Measurements from ENCODE around the gene CCL4L2.
"Not testable (repeated sequence)": the region's sequence is repeated elsewhere in the genome, so short reads cannot be mapped to it uniquely, and the experiment has no call there.

Gene CCL4L2

GRCh38 chr17:36193216-36193775, 17.6 kb upstream of the CCL4L2 start:
- H3K36me3 ChIP-seq, result no peaks in the 10 kb centered on the region
- H3K4me3 ChIP-seq (ENCODE audit: low read depth in 1 of 2, low read length in 1 of 2), result peak overlapping the region in 1 of 2 experiments; percentile 51
- no peaks in the 10 kb centered on the region for H3K27me3 ChIP-seq
- no peaks in the 10 kb centered on the region for H3K9me3 ChIP-seq
- no peak for TF ChIP-seq CTCF (IDR thresholded peaks at IDR 0.05)
- peak overlapping the region; percentile 93 for H3K27ac ChIP-seq
- peaks cover 79 to 89% of the 10 kb centered on the region in 2 experiments for H3K4me1 ChIP-seq (ENCODE audit: control insufficient read depth in 1 of 2, insufficient read depth in 1 of 2, low read depth in 1 of 2, low read length in 1 of 2)

- H3K36me3 ChIP-seq; H3K4me3 ChIP-seq (ENCODE audit: low read depth in 1 of 2, low read length in 1 of 2); H3K9me3 ChIP-seq; H3K27me3 ChIP-seq: not testable (repeated sequence)
- peak overlapping the region; percentile 93 for H3K27ac ChIP-seq
- H3K4me1 ChIP-seq (ENCODE audit: control insufficient read depth in 1 of 2, insufficient read depth in 1 of 2, low read depth in 1 of 2, low read length in 1 of 2), result peaks cover 77 to 91% of the 10 kb centered on the region in 2 experiments
These were observed 16.6 kb upstream of the CCL4L2 start for GRCh38 chr17:36194147-36194831.

GRCh38 chr17:36194832-36195433, 15.9 kb upstream of the CCL4L2 start:
- peak overlapping the region; percentile 79 for H3K27ac ChIP-seq
- not testable (repeated sequence) for H3K9me3 ChIP-seq, H3K36me3 ChIP-seq, H3K27me3 ChIP-seq
- H3K4me1 ChIP-seq (ENCODE audit: control insufficient read depth in 1 of 2, insufficient read depth in 1 of 2, low read depth in 1 of 2, low read length in 1 of 2), result peaks cover 71 to 91% of the 10 kb centered on the region in 2 experiments
- peak overlapping the region in 1 of 2 experiments; percentile 5 for H3K4me3 ChIP-seq (ENCODE audit: low read depth in 1 of 2, low read length in 1 of 2)

GRCh38 chr17:36195434-36196130, 15.3 kb upstream of the CCL4L2 start:
- TF ChIP-seq CTCF (IDR thresholded peaks at IDR 0.05), result no peak
- H3K27ac ChIP-seq, result peak overlapping the region; percentile 79
- H3K27me3 ChIP-seq, result no peaks in the 10 kb centered on the region
- H3K9me3 ChIP-seq, result no peaks in the 10 kb centered on the region
- H3K4me1 ChIP-seq (ENCODE audit: control insufficient read depth in 1 of 2, insufficient read depth in 1 of 2, low read depth in 1 of 2, low read length in 1 of 2), result peaks cover 64 to 86% of the 10 kb centered on the region in 2 experiments
- peak overlapping the region in 1 of 2 experiments; percentile 5 for H3K4me3 ChIP-seq (ENCODE audit: low read depth in 1 of 2, low read length in 1 of 2)
- H3K36me3 ChIP-seq, result no peaks in the 10 kb centered on the region

GRCh38 chr17:36196131-36196486, 14.8 kb upstream of the CCL4L2 start:
- no peaks in the 10 kb centered on the region for H3K9me3 ChIP-seq
- no peak for TF ChIP-seq CTCF (IDR thresholded peaks at IDR 0.05)
- H3K27me3 ChIP-seq, result no peaks in the 10 kb centered on the region
- H3K36me3 ChIP-seq, result no peaks in the 10 kb centered on the region
- H3K27ac ChIP-seq, result peak overlapping the region; percentile 79
- peaks cover 59 to 81% of the 10 kb centered on the region in 2 experiments for H3K4me1 ChIP-seq (ENCODE audit: control insufficient read depth in 1 of 2, insufficient read depth in 1 of 2, low read depth in 1 of 2, low read length in 1 of 2)
- peak overlapping the region in 1 of 2 experiments; percentile 5 for H3K4me3 ChIP-seq (ENCODE audit: low read depth in 1 of 2, low read length in 1 of 2)

- Histone ChIP-seq H3K27ac (no peak overlapping the region), H3K4me3 (ENCODE audit: low read depth in 1 of 2, low read length in 1 of 2) (no peak overlapping the region), H3K36me3 (no peaks in the 10 kb centered on the region), H3K4me1 (ENCODE audit: control insufficient read depth in 1 of 2, insufficient read depth in 1 of 2, low read depth in 1 of 2, low read length in 1 of 2) (peaks cover 56 to 80% of the 10 kb centered on the region in 2 experiments), H3K27me3 (no peaks in the 10 kb centered on the region), H3K9me3 (no peaks in the 10 kb centered on the region)
- no peak for TF ChIP-seq CTCF (IDR thresholded peaks at IDR 0.05)
These were observed 13.5 kb upstream of the CCL4L2 start for GRCh38 chr17:36197387-36197703.

All from neutrophil (primary cell).